GM19328 (cell line): ENCODE results near the gene RFPL2.
"Not testable (repeated sequence)": the region's sequence is repeated elsewhere in the genome, so short reads cannot be mapped to it uniquely, and the experiment has no call there.

Source experiments
- ATAC-seq: cut with Tn5 transposase; IDR thresholded peaks from one replicate; pipeline ENCODE4 v1.9.1; 2021; ENCODE audit warnings: mild to moderate bottlenecking, moderate library complexity; ENCODE audit not compliant: unreplicated experiment

Gene RFPL2

DNA sequence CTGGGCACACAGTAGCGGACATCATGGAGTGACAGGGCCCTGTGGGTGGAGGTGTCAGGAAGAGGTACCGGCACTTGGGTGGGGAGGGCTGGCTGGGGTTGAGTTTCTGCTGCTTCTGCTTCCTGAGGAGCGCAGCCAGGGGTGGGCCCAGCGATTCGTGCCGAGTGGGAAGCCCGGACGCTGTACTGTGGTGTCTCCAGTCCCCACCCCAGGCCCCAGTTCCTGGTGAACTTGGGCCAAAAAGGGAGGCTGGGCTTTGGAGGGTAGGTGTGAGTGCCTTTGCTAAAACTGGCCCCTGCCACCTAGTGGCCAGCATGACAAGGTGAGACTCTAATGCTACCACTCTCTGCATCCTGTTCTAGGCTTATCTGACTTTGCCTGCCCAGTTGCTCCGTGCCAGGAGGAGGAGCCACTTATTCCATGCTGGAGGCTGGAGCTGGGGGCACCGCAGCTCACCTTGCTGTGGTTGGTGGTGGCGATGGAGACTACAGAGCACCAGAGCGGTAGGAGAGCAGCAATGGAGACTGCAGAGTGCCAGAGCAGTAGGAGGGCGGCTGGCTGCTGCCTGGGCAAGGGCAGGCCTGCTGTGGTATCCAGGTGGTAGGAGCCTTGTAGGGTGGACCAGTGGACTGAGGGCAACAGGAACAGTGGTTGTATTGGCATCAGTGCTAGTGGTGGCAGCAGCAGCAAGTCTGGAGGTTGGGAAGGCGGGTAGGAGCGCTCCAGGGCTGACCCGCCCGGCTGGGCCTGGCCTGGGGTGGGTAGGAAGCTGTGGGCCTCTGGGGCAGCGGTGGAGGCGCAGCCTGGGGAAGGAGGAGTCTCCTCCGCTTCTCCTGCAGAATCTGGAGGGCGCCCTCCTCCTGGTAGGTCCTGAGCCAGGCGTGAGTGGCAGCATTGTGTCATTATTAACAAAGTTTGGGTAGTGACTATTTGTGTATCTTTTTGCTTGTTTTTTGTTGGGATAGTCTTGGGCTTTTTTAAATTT is 2.2 kb upstream of the RFPL2 start:
- ATAC-seq: no peak

- no peak for ATAC-seq
These were observed 1.3 kb upstream of the RFPL2 start for GRCh38 chr22:32205974-32206773.

- ATAC-seq: no peak
These were observed 625 bp downstream of the RFPL2 start for GRCh38 chr22:32204040-32204855.

DNA sequence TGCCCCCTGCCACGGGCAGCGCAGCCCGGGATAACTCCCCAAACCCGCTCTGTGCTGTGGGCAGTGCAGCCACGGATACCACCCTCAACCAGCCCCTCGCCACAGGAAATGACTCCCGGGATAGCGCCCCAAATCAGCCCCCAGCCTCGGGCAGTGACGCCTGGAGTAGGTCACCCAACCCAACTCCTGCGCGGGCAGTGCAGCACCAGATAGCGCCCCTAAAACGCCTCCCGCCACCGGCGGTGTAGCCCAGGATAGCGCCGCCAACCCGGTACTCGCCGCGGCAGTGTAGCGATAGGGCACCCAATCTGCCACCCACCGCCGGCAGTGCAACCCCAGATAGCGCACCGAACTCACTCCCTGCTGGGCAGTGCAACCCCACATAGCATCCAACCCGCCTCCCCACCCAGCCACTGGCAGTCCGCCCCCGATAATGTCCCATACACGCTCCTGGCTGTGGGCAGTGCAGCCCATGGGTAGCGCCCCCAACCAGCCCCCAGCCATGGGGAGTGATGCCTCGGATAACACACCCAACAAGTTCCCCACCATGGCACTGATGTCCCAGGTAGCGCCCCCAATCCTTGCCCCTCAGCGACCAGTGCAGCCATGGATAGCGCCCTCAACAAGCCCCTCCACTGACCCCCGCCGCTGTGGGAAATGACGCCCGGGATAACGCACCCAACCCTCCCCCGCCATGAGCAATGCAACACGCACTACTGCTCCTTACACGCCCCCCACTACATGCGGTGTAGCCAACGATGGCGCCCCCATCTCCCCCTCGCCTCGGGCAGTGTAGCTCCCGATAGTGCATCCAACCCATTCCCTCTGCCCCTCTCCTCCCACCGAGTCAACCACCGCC is 1.5 kb downstream of the RFPL2 start:
- ATAC-seq: no peak

- ATAC-seq: no peak
These were observed 2.2 kb downstream of the RFPL2 start for GRCh38 chr22:32202539-32203180.

DNA sequence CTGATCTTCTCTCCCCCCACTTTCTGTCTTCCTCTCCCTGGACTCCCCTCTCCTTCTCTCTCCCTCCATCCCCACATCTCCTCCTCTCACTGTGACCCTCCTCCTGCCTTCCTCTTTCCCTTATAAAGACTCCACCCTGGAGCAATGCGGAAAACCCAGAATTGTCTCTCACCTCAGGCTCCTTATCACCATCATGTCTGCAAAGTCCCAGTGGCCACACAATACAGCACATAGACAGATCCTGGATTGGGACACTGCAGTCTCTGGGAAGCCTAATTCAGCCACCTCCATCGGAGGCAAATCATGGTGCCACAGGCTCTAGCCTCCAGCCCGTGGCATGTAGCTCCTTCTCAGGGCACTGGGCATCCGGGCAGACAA is 2.7 kb downstream of the RFPL2 start:
- no peak for ATAC-seq

DNA sequence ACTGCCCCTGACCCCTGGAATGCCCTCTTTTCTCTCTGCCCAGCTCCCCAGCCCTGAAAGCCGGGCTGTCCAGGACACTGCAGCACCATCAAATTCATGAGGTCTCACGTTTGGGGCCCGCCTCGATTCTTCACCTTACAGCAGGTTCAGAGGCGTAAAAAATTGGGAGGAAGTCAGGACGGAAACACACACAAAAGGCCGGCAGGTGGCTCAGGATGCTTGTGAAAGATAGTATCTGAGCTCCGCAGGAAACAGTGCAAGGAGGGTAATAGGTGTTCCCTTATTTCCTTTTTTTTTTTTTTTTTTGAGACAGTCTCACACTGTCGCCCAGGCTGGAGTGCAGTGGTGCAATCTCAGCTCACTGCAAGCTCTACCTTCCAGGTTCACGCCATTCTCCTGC is 4.1 kb downstream of the RFPL2 start:
- ATAC-seq: no peak

- ATAC-seq: no peak
These were observed 4.9 kb downstream of the RFPL2 start for GRCh38 chr22:32199961-32200360.

- no peak for ATAC-seq
These were observed 5.5 kb downstream of the RFPL2 start for GRCh38 chr22:32199341-32199740.

DNA sequence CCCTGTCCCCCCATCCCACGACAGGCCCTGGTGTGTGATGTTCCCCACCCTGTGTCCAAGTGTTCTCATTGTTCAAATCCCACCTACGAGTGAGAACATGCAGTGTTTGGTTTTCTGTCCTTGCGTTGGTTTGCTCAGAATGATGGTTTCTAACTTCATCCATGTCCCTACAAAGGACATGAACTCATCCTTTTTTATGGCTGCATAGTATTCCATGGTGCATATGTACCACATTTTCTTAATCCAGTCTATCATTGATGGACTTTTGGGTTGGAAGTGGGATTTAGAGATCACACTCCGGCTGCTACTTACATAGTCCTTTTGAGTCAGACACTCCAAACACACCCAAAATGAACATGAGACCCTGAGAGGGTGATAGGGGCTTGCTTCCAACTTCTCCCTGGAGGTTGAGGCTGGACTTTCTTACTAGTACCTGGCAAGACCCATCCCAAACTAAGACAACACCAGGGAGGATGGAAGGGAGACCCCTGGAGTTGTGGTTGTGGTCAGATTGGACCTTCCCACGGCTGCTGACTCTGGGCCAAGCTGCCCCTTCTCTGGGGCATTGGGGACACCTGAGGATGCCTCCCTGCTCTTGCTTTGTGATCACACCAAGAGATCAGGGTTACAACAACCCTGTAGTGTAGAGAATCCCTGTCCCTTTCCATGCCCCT is 7.2 kb downstream of the RFPL2 start:
- ATAC-seq: not testable (repeated sequence)

GRCh38 chr22:32195900-32196299 is 9.0 kb downstream of the RFPL2 start:
- ATAC-seq: not testable (repeated sequence)

DNA sequence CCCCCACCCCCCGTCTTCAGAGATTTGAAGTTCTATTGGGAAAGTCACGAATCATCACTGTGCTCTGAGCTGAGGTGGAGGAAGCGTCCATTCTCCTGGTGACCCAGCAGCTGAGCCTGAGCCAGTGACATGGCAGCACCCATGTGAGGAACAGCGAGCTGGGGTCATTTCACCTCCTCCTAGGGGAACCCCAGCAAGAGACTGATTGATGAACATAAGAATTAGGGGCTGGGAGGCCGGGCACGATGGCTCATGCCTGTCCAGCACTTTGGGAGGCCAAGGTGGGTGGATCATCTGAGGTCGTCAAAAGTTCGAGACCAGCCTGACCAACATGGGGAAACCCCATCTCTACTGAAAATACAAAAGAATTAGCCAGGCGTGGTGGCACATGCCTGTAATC is 11.5 kb downstream of the RFPL2 start:
- not testable (repeated sequence) for ATAC-seq

DNA sequence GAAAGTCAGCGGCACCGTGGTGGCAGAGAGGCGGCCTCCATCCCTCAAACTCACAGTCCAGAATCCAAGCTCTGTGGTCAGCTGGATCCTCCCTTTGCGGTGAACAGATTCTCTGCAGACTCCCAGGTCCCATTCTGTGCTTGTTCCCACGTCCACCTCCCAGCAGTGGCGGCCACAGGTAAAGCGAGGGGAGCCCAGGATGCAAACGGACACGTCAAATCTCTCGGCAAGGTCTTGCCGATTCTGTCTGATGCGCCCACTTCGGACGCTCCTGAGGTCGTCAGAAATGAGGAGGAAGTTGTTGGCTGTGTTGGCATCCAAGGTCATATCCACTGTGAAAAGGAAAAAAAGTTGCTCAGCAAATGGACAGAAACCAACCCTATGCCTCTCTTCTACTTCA is 13.9 kb downstream of the RFPL2 start:
- not testable (repeated sequence) for ATAC-seq

DNA sequence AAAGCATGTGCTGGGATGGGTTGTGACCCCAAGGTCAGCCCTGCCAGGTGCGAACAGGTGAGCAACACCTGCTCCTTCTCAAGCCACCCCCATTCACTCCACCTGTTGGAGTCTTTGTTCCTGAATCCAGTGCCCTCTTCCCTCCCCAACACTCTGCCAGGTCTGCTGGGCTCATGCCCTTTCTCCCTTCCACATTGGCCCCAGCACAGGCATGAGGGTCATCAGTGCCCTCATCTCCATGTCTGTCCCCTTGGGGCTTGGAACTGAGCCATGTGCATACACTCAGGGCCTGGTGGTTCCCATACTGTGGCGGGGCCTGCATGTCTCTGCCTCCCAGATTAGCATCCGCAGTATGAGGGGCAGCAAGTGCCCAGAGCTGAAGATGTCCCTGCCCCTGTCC is 19.1 kb downstream of the RFPL2 start:
- no peak for ATAC-seq

DNA sequence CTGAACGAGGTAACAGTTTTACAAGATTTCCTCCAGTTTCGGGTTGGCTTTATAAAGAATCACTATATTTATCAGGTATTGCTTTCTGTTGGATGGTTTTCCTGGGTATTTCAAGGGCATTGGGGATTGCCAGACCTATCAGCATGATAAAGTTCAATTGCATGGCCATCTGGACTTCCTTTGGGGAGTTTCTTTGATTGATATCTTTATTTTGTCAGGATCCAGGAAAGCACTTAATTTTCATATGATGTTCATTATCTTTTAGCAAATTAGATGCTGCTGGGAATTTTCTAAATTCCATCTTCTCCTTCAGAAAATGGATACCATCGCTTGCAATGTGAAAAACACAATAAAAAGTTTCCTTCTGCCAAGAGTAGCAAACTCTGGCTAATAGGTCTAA is 21.2 kb downstream of the RFPL2 start:
- no peak for ATAC-seq

DNA sequence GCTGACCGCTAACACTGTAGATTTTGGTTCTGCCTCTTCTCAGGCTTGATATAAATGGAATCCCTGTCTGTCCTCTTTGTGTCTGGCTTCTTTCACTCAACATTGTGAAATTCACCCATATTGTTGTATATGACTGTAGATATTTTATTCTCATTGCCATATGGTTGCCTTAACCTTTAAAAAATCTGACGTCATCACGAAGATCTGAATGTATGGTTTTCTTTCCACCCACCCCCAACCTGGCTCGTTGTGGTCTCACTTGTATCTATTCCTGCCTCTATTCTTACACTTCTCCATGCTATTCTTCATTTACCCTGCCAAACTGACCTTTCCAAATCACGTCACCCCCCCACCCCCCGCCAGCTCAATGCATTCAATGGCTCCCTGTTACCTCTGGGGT is 23.8 kb downstream of the RFPL2 start:
- ATAC-seq: no peak

- no peak for ATAC-seq
These were observed 27.6 kb downstream of the RFPL2 start for GRCh38 chr22:32177221-32177765.

- ATAC-seq: no peak
These were observed 28.9 kb downstream of the RFPL2 start for GRCh38 chr22:32175683-32176644.
